Stimulated activated CD8-positive, alpha-beta memory T cell treated with anti-CD3 and anti-CD28 coated beads, Interleukin-4, amount 100 ng/mL, for 4 hours (primary cell): ENCODE results near the gene SF3A2.

Experiments used
- DNase-seq, 2 donors: peaks; one replicate each; pipeline ENCODE4 v3.0.0-alpha.2; 2020; ENCODE audit warnings: low read depth in 2 of 2, low spot score in 1 of 2

SF3A2 gene

DNA sequence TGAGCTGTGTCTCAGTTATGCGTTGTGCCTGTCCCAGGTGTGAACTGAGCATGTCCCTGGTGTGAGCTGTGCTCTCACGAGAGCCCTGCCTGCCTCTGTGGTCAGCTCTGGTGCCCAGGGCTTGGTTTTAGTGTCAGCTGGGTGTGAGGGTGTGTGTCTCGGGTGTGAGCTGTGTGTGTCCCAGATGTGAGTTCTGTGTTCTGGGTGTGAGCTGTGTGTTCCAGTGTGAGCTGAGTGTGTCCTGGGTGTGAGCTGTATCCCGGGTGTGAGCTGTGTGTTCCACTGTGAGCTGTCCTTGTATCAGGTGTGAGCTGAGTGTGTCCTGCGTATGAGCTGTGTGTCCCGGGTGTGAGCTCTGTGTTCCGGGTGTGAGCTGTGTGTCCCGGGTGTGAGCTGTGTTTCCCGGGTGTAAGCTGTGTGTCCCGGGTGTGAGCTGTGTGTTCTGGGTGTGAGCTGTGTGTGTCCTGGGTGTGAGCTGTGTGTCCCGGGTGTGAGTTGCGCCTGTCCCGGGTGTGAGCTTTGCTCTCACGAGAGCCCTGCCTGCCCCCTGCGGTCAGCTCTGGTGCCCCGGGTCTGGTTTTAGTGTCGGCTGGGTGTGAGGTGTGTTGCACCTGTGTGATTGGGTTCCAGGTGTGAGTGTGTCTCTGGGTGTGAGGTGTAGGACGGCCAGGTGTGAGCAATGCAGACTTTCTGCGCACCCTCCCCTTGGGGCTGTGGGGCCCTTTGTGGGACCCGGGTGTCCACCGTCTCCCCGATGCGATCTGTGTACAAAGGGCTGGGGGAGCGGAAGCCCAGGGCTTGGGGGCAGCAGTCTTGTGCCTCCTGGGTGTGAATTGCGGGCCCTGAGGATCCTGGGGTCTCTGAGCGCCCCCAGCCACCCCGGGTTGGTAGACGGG lies 52.4 kb downstream of the SF3A2 start:
- no peak for DNase-seq

DNA sequence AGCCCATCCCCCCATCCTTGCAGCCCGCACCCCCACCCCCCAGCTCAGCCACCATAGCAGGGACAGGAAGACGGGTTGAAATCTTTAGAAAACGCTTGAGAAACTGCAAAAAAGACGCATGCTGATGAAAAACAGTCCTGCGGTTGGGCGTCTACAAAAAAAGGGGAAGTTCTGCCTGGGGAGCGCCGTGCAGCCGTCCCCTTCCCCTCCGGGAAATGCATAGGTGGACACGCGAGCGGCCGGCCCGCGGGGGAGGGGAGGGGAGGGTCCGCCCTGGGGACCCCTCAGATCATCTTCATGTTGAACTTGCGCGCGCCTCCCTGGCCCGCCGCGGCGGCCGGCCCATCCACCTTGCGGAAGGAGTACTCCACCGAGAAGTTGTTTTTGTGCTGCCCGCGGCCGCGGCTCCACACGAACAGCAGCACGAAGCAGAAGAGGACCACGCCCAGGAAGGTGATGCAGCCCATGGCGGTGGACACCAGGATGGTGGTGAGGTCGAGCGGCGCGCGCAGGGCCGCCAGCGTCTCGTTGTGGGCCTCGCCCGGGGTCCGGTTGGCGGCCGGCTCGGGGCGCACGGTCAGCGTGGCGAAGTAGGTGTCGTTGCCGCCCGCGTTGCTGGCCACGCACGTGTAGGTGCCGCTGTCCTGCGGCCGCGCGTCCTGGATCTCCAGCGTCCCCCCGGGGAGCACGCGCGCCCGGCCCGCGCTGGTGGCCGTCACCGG lies 53.3 kb downstream of the SF3A2 start:
- DNase-seq = no peak

DNA sequence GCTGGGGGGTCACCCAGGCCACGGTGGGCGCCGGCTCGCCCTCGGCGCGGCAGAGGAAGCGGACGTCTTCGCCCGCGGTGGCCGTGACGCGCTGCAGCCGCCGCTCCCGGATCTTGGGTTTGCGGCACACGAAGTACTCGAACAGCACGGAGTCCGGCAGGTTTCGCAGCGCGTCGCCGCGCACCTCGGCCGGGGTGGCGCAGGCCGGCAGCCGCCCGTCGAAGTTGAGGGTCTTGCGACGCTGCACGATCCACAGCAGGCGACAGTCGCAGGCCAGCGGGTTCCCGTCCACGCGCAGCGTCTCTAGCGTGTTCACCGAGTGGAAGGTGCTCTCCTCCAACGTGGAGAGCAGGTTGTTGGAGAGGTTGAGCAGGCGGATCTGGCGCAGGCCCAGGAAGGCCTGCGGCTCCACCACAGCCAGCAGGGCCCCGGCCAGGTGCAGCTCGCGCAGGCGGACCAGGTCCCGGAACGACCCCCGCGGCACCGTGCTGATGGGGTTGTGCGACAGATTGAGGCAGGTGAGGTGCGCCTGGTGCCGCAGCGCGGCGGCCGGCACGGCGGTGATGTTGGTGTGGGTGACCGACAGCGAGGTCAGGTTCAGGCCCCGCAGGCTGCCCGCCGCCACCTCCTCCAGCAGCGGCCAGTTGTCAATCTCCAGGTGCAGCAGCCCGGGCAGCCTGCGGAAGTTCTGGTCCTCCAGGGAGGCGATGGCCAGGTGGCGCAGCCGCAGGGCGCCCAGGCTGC lies 54.0 kb downstream of the SF3A2 start:
- no peak for DNase-seq

DNA sequence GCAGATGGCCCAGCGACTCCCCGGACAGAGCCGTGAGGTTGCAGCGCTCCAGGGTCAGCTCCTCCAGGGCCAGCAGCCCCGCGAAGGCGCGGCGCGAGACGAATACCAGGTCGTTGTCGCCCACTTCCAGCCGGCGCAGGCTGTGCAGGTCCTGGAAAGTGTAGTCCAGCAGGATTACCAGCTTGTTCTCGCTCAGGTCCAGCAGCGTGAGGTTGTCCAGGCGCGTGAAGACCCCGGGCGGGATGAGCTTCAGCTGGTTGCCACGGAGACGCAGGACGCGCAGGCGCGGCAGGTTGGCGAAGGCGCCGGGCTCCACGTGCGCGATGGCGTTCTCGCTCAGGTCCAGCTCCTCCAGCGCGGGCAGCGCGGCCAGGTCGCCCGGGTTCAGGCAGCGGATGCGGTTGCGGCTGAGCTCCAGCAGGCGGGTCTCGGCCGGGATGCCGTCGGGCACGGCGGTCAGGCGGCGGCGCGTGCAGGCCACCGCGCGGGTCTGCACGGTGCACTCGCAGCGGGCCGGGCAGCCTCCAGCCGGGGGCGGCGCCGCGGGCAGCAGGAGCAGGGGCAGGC lies 54.6 kb downstream of the SF3A2 start:
- no peak for DNase-seq

DNA sequence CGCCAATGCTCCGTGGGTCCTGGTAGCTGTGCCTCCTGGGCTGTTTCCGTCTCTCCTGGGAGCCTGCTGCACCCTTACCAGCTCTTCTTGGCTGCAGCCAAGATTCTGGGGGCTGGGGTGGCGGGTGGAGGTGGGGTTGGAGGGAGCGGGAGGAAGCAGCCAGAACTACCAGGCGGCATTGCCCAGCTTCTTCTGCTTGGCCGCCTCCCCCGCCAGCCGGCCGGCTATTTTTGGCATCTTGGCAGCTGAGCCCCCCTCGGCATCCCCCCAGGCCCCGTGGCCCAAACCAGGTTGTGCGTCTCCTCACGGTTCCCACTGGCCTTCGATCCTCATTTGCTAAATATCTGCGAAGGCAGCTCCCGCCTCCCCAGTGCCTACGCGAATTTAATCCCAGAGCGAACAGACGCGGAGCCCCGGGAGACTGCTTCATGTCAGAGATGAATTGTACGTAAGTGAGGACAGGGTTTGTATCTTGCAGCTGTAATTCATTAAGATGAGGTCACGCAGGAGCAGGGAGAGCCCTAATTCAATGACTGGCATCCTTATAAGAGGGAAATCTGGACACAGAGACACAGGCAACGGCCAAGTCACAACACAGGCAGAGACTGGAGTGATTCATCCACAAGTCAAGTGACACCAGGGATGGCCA lies 58.2 kb downstream of the SF3A2 start:
- DNase-seq = no peak

DNA sequence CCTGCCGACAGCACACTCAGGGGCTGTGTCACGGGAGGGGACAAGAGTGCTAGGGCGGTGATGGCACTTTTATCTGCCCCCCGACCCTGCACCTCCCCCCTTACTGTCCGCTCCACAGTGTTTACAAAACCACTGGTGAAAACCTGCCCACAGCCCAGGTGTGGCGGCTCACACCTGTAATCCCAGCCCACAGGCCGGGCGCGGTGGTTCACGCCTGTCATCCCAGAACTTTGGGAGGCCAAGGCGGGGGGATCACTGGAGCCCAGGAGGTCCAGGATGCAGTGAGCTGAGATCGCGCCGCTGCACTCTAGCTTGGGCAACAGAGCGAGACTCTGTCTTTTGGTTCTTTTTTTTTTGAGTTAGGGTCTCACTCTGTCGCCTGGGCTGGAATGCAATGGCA lies 59.5 kb downstream of the SF3A2 start:
- no peak for DNase-seq
